HCT116 (cell line): ENCODE results near the gene CSRP3. TPM values are rescaled to one million over a fixed set of nuclear protein-coding genes. Genes with fewer than 3 reads are reported as not detected.

Source experiments
- ATAC-seq: fragments of 200-7000 bp; cut with Tn5 transposase; 2 replicates; pipeline ENCODE4 v1.9.1; 2020; ENCODE audit warnings: mild to moderate bottlenecking, moderate library complexity
- BruUV-seq: library from RNA; stranded (reverse); fragments of 400-500 nt; replicated peaks from 2 replicates; lab custom pipeline; 2021; lab: Mats Ljungman, UMichigan
- CTCF ChIA-PET: fragments of 300-600 bp; sonication (Branson Sonifier 250); formaldehyde crosslinking; loops from one replicate; lab custom pipeline; 2021; ENCODE audit warnings: antibody characterized with exemption; lab: Charles Lee
- POLR2A ChIA-PET: fragments of 300-600, 350-600 bp; sonication (Branson Sonifier 250); formaldehyde crosslinking; loops from one replicate; lab custom pipeline; 2021; ENCODE audit warnings: antibody characterized with exemption; lab: Charles Lee
- RAD21 ChIA-PET, 2 experiments: fragments of 300-600 bp; sonication (Branson Sonifier 250); formaldehyde crosslinking; loops; one replicate each; lab custom pipeline; 2023; ENCODE audit warnings: low total read pairs in 2 of 2; ENCODE audit not compliant: uncharacterized antibody in 2 of 2, unreplicated experiment in 2 of 2, low non-redundant PET in 1 of 2; lab: Charles Lee
- DNase-seq: peaks from one replicate; pipeline ENCODE4 v3.0.0-alpha.2; 2010; ENCODE audit warnings: low read depth, low spot score
- H2AFZ ChIP-seq: fragments of 200-600 bp; shearing (Covaris generic), sonication (generic); 2 replicates; pipeline ENCODE4 v1.6.1; 2017; ENCODE audit warnings: low read depth, mixed run types, mixed read lengths, antibody characterized with exemption, low read length; ENCODE audit not compliant: poor library complexity, severe bottlenecking
- H3K27ac ChIP-seq: 2 replicates; pipeline ENCODE4 v1.5.1; 2012; ENCODE audit warnings: low read depth, low read length
- H3K27me3 ChIP-seq: fragments of 200-600 bp; sonication (generic); 2 replicates; pipeline ENCODE4 v1.6.1; 2016; ENCODE audit warnings: mixed run types, low read length, mixed read lengths; ENCODE audit not compliant: insufficient read depth
- H3K36me3 ChIP-seq, 2 experiments: fragments of 200-500 bp in 1 of 2; fragments of 200-600 bp in 1 of 2; sonication (Bioruptor generic) in 1 of 2; sonication (generic) in 1 of 2; 2 replicates each; pipeline versions ENCODE4 v1.5.1 to v1.6.1; 2014 to 2016; ENCODE audit warnings: low read length in 2 of 2, inconsistent platforms in 1 of 2, mixed read lengths in 1 of 2, mixed run types in 1 of 2; ENCODE audit not compliant: insufficient read depth in 2 of 2, control insufficient read depth in 1 of 2
- H3K4me1 ChIP-seq, 2 experiments: fragments of 200-600 bp in 1 of 2; sonication (generic) in 1 of 2; 2 replicates each; pipeline versions ENCODE4 v1.5.1 to v1.6.1; 2012 to 2017; ENCODE audit warnings: low read length in 2 of 2, inconsistent platforms in 1 of 2, mild to moderate bottlenecking in 1 of 2, mixed read lengths in 1 of 2, mixed run types in 1 of 2, moderate library complexity in 1 of 2; ENCODE audit not compliant: insufficient read depth in 2 of 2, control insufficient read depth in 1 of 2
- H3K4me2 ChIP-seq: fragments of 200-600 bp; sonication (generic); 2 replicates; pipeline ENCODE4 v1.6.1; 2017; ENCODE audit warnings: mixed run types, low read length, mixed read lengths
- H3K4me3 ChIP-seq, 2 experiments: fragments of 200-600 bp in 1 of 2; sonication (generic) in 1 of 2; replicated peaks in 1 of 2; 2 replicates each; pipeline ENCODE4 v1.5.1; 2011 to 2016; ENCODE audit warnings: low read length in 2 of 2, control low read depth in 1 of 2, low read depth in 1 of 2, mild to moderate bottlenecking in 1 of 2, mixed read lengths in 1 of 2, mixed run types in 1 of 2
- H3K79me2 ChIP-seq: fragments of 200-600 bp; sonication (generic); 2 replicates; pipeline ENCODE4 v1.6.1; 2017; ENCODE audit warnings: mild to moderate bottlenecking, mixed run types, low read length, moderate library complexity, mixed read lengths; ENCODE audit not compliant: insufficient read depth
- H3K9ac ChIP-seq: fragments of 200-600 bp; sonication (generic); 2 replicates; pipeline ENCODE4 v1.6.1; 2016; ENCODE audit warnings: low read length, mixed read lengths
- H3K9me2 ChIP-seq: fragments of 200-600 bp; sonication (generic), shearing (Covaris generic); 2 replicates; pipeline ENCODE4 v1.6.1; 2017; ENCODE audit warnings: mixed run types, mild to moderate bottlenecking, moderate library complexity; ENCODE audit not compliant: insufficient read depth
- H3K9me3 ChIP-seq, 2 experiments: fragments of 200-500 bp in 1 of 2; fragments of 200-600 bp in 1 of 2; sonication (Bioruptor generic) in 1 of 2; sonication (generic) in 1 of 2; 2 replicates each; pipeline ENCODE4 v1.6.1; 2014 to 2017; ENCODE audit warnings: low read length in 2 of 2, mixed read lengths in 2 of 2, inconsistent platforms in 1 of 2, low read depth in 1 of 2, mild to moderate bottlenecking in 1 of 2, mixed run types in 1 of 2, moderate library complexity in 1 of 2; ENCODE audit not compliant: control insufficient read depth in 1 of 2, insufficient read depth in 1 of 2
- H4K20me1 ChIP-seq: fragments of 200-600 bp; sonication (generic), shearing (Covaris generic); 2 replicates; pipeline ENCODE4 v1.6.1; 2017; ENCODE audit warnings: mixed run types, mild to moderate bottlenecking, moderate library complexity; ENCODE audit not compliant: insufficient read depth
- CBX3 ChIP-seq: IDR thresholded peaks from 2 replicates; pipeline ENCODE4 v1.6.1; 2012; ENCODE audit warnings: low read depth
- EGR1 ChIP-seq: IDR thresholded peaks from 2 replicates; pipeline ENCODE4 v1.6.1; 2012; ENCODE audit warnings: low read depth
- ELF1 ChIP-seq: IDR thresholded peaks from 2 replicates; pipeline ENCODE4 v1.6.1; 2012; ENCODE audit warnings: low read depth, borderline replicate concordance
- FOSL1 ChIP-seq: IDR thresholded peaks from 2 replicates; pipeline ENCODE4 v1.6.1; 2012; ENCODE audit warnings: low read depth
- JUND ChIP-seq: IDR thresholded peaks from 2 replicates; pipeline ENCODE4 v1.6.1; 2012
- MAX ChIP-seq: IDR thresholded peaks from 2 replicates; pipeline ENCODE4 v1.6.1; 2012
- POLR2A ChIP-seq: IDR thresholded peaks from 2 replicates; pipeline ENCODE4 v1.7.0; 2011; ENCODE audit warnings: borderline replicate concordance; ENCODE audit not compliant: insufficient read depth, insufficient read length; ENCODE audit errors: extremely low read depth
- POLR2AphosphoS5 ChIP-seq: IDR thresholded peaks from 2 replicates; pipeline ENCODE4 v1.6.1; 2011; ENCODE audit warnings: mild to moderate bottlenecking, low read depth, low read length, moderate library complexity
- RAD21 ChIP-seq: IDR thresholded peaks from 2 replicates; pipeline ENCODE4 v1.6.1; 2012; ENCODE audit warnings: low read depth, mild to moderate bottlenecking
- SP1 ChIP-seq: IDR thresholded peaks from 2 replicates; pipeline ENCODE4 v1.6.1; 2012; ENCODE audit warnings: low read depth
- YY1 ChIP-seq: IDR thresholded peaks from 2 replicates; pipeline ENCODE4 v1.6.1; 2011; ENCODE audit warnings: low read length, low read depth, moderate library complexity, mild to moderate bottlenecking; ENCODE audit not compliant: insufficient replicate concordance; ENCODE audit errors: extremely low read depth
- ZBTB33 ChIP-seq: IDR thresholded peaks from 2 replicates; pipeline ENCODE4 v1.6.1; 2011; ENCODE audit warnings: mild to moderate bottlenecking, low read length, moderate library complexity; ENCODE audit not compliant: insufficient replicate concordance; ENCODE audit errors: extremely low read depth
- intact Hi-C: fragments of 100-400 bp; cut with micrococcal nuclease; formaldehyde crosslinking; loops from 2 replicates; pipeline ENCODE4 v1.10.0; 2022
- total RNA-seq: library from RNA; stranded (reverse); gene quantifications from one replicate; pipeline ENCODE4 v1.2.1, GENCODE V29; 2021; ENCODE audit not compliant: unreplicated experiment
- TF ChIP-seq, protein P1 (sequence below): IDR thresholded peaks from 2 replicates; pipeline ENCODE4 v1.6.1; 2012

The CSRP3 gene
- total RNA-seq, 1 experiment from 2014 or later = not detected

GRCh38 chr11:19173964-19174638 lies 27.7 kb downstream of the CSRP3 start:
- Histone ChIP-seq H3K4me2 (no peak overlapping the region), H2AFZ (no peak overlapping the region), H3K79me2 (no peaks in the 10 kb centered on the region), H3K4me1 (no peaks in the 10 kb centered on the region), H3K36me3 (peaks cover 2 to 4% of the 10 kb centered on the region in 2 experiments; a peak in 2 of 4 replicates), H3K9me2 (no peaks in the 10 kb centered on the region), H4K20me1 (no peaks in the 10 kb centered on the region), H3K27ac (no peak overlapping the region), H3K4me3 (no peak overlapping the region), H3K9ac (no peak overlapping the region), H3K27me3 (no peaks in the 10 kb centered on the region), H3K9me3 (no peaks in the 10 kb centered on the region)
- ATAC-seq (no peak), DNase-seq (no peak)
- ChIA-PET CTCF (no interaction called here), POLR2A (no interaction called here), RAD21 (no interaction called here)
- intact Hi-C loops = no loop called here
- no TSS peak for BruUV-seq
- TF ChIP-seq CBX3 = no peak
- TF ChIP-seq JUND = no peak
- no peak for TF ChIP-seq ELF1
- no peak for TF ChIP-seq EGR1
- no peak for TF ChIP-seq POLR2AphosphoS5

GRCh38 chr11:19173004-19173689 lies 28.6 kb downstream of the CSRP3 start:
- H3K79me2 ChIP-seq = no peaks in the 10 kb centered on the region
- BruUV-seq = no TSS peak
- H4K20me1 ChIP-seq = no peaks in the 10 kb centered on the region
- no peak overlapping the region for H3K4me3 ChIP-seq
- H3K4me1 ChIP-seq = no peaks in the 10 kb centered on the region
- RAD21 ChIA-PET = no interaction called here
- no peaks in the 10 kb centered on the region for H3K9me3 ChIP-seq
- no peak overlapping the region for H3K27ac ChIP-seq
- no peak overlapping the region for H3K4me2 ChIP-seq
- POLR2A ChIA-PET = no interaction called here
- peaks cover 2 to 4% of the 10 kb centered on the region in 2 experiments; a peak in 2 of 4 replicates for H3K36me3 ChIP-seq
- H3K27me3 ChIP-seq = no peaks in the 10 kb centered on the region
- DNase-seq (no peak), ATAC-seq (no peak)
- no peaks in the 10 kb centered on the region for H3K9me2 ChIP-seq
- CTCF ChIA-PET = no interaction called here
- TF ChIP-seq RAD21 (no peak), POLR2A (no peak), SP1 (no peak), CBX3 (no peak), POLR2AphosphoS5 (no peak), ZBTB33 (no peak), EGR1 (no peak), FOSL1 (no peak), YY1 (no peak), MAX (no peak)
- TF ChIP-seq, protein P1, sequence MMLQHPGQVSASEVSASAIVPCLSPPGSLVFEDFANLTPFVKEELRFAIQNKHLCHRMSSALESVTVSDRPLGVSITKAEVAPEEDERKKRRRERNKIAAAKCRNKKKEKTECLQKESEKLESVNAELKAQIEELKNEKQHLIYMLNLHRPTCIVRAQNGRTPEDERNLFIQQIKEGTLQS = no peak
- H2AFZ ChIP-seq = no peak overlapping the region
- no peak overlapping the region for H3K9ac ChIP-seq
- intact Hi-C loops = no loop called here
